NCI-H146 (cell line): ENCODE measurements around the gene MXD3.

ENCODE experiments used
- DNase-seq: peaks from one replicate; lab custom pipeline; 2025; lab: John Stamatoyannopoulos, UW

Gene MXD3

DNA sequence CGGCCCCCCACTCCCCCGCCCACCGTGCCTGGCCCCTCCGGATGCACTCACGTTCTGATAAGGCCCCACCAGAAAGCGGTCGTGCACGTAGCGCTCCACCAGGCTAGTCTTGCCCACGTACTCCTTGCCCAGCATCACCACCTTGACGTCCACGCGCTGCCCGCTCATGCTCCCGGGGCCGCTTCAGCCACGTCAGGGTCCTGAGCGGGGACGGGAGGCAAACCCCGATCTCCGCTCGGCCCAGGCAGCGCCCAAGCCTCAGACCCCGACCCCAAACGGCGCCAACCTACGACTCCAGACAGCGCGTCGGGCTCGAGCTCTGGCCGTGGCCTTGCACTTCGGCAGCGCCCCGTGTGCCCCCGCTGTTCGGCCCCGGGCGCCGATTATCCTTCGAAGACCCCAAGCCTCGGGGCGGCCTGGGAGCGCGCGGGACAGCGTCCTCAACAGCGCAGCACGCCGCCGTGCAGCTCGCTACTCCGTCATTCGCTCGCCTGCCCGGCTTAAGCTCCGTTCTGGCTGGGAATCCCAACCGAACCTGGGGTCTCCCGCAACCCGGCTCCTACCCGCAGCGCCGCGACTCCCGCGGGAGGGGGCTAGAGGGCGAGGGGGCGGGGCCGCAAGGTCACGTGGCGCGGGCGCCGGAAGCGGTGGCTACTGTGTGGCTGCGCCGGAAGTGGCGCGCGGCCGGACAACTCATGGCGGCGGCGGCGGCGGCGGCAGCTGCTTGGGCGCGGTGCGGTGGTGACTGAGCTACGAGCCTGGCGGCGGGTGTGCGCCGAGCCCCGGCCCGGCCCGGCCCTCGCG lies 8.4 kb downstream of the MXD3 start, which contains the start of the genes PRELID1 and RAB24:
PRELID1 (plus strand) TSS at position 679 of the 804 bp plus-strand sequence. CDS start 187 bp downstream, outside the sequence.
RAB24 (minus strand) TSS at position 599 of the 804 bp plus-strand sequence; CDS start at position 168, 431 bp downstream.
- peak; percentile 72 for DNase-seq

GRCh38 chr5:177302354-177303110 lies 9.2 kb downstream of the MXD3 start:
- no peak for DNase-seq

- DNase-seq, result no peak
Observed at GRCh38 chr5:177301503-177302165, 10.1 kb downstream of the MXD3 start.

DNA sequence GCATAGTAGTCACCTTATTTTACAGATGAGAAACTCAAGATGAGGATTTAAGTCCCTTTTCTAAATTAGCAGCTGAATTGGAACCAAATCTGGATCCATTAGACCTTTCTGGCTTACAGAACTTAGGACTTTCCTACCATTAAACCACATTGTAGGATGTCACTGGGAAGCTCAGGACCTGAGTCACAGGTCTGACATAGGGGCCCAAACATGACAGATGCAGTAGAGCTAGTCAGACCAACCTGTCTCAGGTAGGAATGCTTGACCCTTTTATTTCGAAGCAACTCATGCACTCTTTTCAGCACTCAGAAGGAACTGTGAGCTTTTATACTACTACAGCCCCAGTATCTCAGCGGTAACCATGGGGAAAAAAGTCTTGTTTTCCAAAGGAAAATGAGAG lies 10.7 kb downstream of the MXD3 start:
- DNase-seq, result no peak

DNA sequence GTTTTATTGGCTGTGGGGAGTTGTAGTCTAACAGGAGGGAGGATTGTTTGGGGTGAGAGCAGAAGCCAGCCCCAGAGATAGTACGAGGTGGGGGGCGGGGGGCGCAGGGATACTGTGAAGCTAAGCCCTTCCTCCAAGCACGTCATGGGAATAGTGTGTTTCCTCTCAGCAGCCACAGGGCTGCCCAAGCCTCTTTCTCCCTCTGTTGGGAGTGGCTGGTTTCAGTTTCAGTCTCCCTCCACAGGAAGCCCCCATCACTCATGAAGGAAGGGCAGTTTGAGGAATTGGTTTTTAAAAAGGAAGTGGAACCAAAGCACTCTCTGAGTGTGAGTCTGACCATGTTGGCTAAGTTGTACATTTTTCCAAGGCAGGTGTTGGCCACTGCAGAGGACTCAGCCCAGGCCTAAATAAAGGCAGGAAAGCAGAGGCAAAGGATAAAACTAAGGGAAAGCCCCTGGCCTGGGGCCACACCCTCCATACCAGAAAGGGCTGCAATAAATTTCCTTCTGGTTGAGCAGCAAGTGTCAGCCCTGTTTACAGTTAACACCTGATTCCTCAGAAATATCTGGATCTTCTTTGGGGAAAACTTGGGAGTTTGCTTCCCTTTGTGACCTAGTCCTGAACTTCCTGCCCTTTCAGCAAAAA lies 11.3 kb downstream of the MXD3 start:
- no peak for DNase-seq

GRCh38 chr5:177299697-177300096 lies 12.0 kb downstream of the MXD3 start:
- no peak for DNase-seq

GRCh38 chr5:177297922-177298321 lies 13.8 kb downstream of the MXD3 start:
- DNase-seq, result no peak

DNA sequence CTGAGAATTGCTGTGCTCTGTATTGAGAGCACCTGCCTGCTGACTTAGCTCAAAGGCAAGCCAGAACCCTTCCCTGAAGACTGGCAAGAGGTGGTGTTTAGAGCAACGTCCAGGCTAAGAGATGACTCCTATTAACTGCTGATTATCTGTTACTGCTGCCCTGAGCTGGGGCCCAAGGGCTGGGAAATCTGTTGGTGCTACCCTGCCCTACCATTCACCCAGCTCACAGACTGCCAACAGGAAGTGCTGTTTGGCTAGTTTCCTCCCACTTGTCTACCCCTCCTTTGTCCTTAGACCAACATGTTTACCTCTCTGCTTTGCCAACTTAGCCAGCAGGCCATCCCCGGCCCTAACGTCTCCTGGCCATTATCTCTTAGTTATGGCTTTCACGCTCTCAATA lies 15.1 kb downstream of the MXD3 start:
- no peak for DNase-seq

- no peak for DNase-seq
Observed at GRCh38 chr5:177295924-177296323, 15.8 kb downstream of the MXD3 start.

- no peak for DNase-seq
Observed at GRCh38 chr5:177294632-177295031, 17.1 kb downstream of the MXD3 start.

DNA sequence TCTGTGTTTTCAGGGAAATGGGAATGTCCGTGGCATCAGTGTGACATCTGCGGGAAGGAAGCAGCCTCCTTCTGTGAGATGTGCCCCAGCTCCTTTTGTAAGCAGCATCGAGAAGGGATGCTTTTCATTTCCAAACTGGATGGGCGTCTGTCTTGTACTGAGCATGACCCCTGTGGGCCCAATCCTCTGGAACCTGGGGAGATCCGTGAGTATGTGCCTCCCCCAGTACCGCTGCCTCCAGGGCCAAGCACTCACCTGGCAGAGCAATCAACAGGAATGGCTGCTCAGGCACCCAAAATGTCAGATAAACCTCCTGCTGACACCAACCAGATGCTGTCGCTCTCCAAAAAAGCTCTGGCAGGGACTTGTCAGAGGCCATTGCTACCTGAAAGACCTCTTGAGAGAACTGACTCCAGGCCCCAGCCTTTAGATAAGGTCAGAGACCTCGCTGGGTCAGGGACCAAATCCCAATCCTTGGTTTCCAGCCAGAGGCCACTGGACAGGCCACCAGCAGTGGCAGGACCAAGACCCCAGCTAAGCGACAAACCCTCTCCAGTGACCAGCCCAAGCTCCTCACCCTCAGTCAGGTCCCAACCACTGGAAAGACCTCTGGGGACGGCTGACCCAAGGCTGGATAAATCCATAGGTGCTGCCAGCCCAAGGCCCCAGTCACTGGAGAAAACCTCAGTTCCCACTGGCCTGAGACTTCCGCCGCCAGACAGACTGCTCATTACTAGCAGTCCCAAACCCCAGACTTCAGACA lies 17.7 kb downstream of the MXD3 start:
- no peak for DNase-seq

DNA sequence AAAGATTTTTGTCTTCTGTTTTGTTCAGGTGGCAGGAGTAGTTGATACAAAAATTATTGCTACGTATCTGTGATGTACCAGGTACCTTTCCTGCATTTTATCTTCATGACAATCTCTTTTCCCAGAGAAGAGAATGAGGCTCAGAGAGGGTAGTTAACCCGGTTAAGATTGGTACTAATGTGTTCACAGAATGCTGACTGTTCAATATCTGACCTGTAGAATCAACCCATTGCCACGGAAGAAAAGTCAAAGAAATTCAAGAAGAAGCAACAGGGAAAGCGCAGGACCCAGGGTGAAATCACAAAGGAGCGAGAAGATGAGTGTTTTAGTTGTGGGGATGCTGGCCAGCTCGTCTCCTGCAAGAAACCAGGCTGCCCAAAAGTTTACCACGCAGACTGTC lies 20.0 kb downstream of the MXD3 start:
- no peak for DNase-seq

- no peak for DNase-seq
Observed at GRCh38 chr5:177290816-177291596, 20.7 kb downstream of the MXD3 start.

DNA sequence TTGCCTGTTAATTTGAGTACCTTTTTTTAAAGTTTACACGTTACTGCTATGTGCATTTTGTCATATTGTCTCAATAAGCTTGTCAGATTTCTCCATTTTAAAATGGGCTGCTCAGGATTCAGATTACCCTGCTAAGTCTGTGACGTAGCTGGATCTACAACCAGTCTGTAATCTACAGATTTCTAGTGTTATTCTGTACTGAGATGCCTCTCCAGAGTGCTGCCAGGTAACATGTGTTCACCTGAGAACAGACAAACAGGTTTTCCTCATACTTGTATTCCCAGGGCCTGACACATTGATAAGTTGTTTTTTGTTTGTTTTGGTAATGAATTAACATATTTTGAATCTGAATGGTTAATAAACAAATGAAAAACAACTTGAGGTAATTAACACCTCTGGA lies 23.5 kb downstream of the MXD3 start:
- no peak for DNase-seq

DNA sequence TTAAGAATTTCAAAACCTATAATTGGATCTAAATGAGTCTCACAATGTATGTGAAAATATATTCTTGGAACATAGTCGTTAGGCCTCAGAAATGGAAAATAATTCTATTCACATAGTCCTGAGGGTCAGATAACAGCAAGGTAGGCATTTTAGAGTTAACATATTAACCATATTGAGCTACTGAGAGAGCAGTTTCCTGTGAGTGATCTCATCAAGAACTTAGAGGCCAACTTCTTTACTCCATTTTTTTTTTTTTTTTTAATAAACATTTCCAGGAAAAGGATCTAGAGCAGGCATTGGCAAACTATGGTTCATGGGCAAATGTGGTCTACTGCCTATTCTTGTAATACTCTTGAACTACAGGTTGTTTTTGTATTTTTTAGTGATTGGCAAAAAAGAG lies 34.8 kb downstream of the MXD3 start:
- DNase-seq, result no peak

DNA sequence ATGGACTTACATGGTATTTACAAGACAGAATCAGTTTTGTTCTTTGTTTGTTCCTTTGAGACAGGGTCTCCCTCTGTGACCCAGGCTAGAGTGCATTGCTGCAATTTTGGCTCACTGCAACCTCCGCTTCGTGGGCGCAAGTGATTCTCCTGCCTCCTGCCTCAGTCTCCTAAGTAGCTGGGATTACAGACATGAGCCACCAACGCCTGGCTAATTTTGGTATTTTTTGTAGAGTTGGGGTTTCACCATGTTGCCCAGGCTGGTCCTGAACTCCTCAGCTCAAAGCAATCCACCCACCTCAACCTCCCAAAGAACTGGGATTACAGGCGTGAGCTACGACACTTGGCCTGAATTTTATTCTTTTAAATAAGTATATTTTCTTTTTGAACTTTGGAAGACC lies 35.8 kb downstream of the MXD3 start:
- no peak for DNase-seq

DNA sequence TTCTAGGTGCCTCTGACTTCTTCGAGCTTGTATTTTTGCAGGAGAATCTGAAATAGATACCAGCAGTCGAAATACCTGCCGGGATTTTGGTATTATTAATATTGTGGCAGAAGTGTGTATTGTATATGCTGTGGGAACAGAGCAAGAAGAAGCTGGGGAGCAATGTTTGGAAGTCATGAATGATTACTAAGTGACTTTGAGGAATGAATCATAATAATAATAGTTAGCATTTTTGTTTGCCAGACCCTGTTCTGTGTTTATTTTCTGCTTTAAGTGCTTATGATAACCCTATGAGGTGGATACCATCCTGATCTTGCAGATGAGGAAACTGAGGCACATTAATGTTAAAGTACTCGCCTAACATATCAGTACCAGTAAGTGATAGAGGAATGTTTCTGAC lies 40.6 kb downstream of the MXD3 start:
- no peak for DNase-seq

DNA sequence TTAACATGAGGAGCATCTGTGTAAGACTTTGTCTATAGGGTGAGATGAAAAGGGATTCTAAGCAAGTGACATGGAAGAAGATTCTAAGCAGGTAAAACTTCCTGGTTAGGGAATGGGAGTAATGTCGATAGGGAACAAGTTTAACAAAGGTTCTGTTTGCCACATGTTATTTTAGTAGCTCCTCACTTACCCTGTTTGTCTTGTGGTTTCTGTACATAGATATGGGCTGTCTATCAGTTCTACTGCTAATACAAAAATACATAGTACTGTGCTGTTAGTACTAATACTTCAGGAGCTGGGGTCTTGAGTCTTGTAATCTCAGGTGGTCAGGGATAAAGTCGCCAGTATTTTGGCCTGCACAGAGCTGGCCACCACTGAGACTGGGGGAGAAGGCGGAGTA lies 41.0 kb downstream of the MXD3 start:
- no peak for DNase-seq

DNA sequence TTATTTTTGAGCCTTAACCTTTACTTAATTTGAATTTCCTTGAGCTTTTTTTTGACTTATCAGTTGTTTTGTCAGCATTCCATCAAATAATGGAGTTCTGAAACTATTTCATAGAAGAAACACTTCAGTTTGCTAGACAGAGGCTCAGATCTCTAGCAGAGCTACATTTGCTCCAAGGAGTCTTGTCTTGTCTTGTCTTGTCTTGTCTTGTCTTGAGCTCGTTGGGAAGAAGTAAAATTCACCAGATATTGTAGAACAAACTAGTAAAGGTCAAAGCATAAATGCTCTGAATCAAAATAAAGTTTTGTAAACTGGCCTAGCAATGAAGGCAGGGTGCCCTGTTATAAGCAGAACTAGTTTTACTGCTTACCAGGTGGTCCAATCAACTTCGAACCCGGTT lies 41.7 kb downstream of the MXD3 start:
- no peak for DNase-seq

DNA sequence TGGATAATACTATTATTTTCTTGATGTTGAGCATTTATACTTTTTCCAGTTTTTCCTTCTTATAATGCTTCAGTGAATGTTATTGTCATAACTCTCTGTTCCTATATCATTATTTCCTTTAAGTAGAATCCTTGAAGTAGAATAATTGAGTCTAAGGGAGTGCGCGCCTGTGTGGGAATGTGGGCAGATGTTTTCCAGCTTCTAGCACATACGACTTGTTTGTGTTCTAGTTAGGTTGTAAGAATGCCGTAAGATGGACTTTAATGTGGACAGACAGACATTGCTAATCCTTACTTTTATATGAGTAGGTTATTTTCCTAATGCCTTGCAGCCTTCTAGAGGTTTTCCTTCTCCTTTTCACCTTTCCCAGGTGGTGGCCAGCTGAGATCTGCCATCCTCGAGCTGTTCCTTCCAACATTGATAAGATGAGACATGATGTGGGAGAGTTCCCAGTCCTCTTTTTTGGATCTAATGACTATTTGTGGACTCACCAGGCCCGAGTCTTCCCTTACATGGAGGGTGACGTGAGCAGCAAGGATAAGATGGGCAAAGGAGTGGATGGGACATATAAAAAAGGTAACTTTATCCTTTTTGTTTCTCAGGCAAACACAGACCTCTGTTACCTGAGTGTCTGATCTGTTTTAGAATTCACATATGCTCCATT lies 42.3 kb downstream of the MXD3 start:
- no peak for DNase-seq
